IgD-negative memory B cell (primary cell): ENCODE results near the gene LAMP1. TPM values are rescaled to one million over a fixed set of nuclear protein-coding genes. Genes with fewer than 3 reads are reported as not detected.
A peak's percentile ranks its signal among the peaks of the same experiment; 100 is the strongest.
"Not testable (repeated sequence)": the region's sequence is repeated elsewhere in the genome, so short reads cannot be mapped to it uniquely, and the experiment has no call there.

Source experiments
- H3K27ac Mint-ChIP-seq, 3 donors: one replicate each; pipeline ENCODE4 v1.8.0; 2020 to 2022; ENCODE audit warnings: mild to moderate bottlenecking in 3 of 3, mixed read lengths in 3 of 3, moderate library complexity in 1 of 3
- H3K27me3 Mint-ChIP-seq: one replicate; pipeline ENCODE4 v1.8.0; 2021; ENCODE audit warnings: mixed read lengths
- H3K36me3 Mint-ChIP-seq: one replicate; pipeline ENCODE4 v1.8.0; 2020; ENCODE audit warnings: mild to moderate bottlenecking, mixed read lengths
- H3K4me1 Mint-ChIP-seq, 3 donors: one replicate each; pipeline ENCODE4 v1.8.0; 2020 to 2022; ENCODE audit warnings: mixed read lengths in 3 of 3, mild to moderate bottlenecking in 1 of 3
- H3K4me3 Mint-ChIP-seq, 4 donors: one replicate each; pipeline ENCODE4 v1.8.0; 2020 to 2022; ENCODE audit warnings: mild to moderate bottlenecking in 4 of 4, mixed read lengths in 4 of 4, moderate library complexity in 3 of 4
- H3K9me3 Mint-ChIP-seq, 3 donors: one replicate each; pipeline ENCODE4 v1.8.0; 2020 to 2021; ENCODE audit warnings: mixed read lengths in 3 of 3, mild to moderate bottlenecking in 1 of 3
- polyA plus RNA-seq: library from polyadenylated mRNA; unstranded; fragments of 300-500 nt; fragmentation: Illumina TruSeq; gene quantifications from one replicate; pipeline ENCODE4 v1.2.3, GENCODE V29; 2021

Gene LAMP1, protein sequence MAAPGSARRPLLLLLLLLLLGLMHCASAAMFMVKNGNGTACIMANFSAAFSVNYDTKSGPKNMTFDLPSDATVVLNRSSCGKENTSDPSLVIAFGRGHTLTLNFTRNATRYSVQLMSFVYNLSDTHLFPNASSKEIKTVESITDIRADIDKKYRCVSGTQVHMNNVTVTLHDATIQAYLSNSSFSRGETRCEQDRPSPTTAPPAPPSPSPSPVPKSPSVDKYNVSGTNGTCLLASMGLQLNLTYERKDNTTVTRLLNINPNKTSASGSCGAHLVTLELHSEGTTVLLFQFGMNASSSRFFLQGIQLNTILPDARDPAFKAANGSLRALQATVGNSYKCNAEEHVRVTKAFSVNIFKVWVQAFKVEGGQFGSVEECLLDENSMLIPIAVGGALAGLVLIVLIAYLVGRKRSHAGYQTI
- 21.7 TPM for polyA plus RNA-seq

DNA sequence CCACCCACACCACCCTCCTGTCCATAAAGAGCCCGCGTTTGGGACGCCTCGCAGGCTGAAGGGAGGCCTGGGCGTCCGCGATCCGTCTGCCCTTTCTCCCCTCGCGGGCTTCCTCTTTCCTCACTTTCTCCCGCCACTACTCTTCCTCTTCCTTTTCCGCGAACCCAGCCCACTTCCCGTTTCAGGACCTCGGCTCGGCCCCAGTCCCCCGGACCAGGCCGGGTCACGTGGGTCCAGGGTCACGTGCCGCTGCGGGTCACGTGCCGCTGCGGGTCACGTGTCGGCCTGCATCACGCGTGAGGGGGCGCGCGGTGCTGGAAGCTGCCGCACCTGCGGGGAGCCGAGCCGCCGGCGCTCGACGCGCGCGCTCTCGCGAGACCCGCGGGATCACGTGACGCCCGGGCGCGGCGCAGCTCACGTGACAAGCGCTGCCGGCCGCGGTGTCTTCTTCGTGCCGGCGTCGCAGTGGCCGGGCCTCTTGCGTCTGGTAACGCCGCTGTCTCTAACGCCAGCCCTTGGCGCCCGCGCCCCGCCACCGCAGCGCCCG lies at the start of gene LAMP1:
Gene LAMP1, plus strand, starts transcription at position 417 of the 547 bp plus-strand sequence. CDS start 196 bp downstream, outside the sequence.
- Mint-ChIP-seq H3K27me3 (peaks cover 17% of the 10 kb centered on the region), H3K27ac (peak within 1 kb of the TSS; percentile 97 to 100 (median 100)), H3K36me3 (peaks cover 2% of the 10 kb centered on the region), H3K4me1 (peaks cover 24 to 32% (median 29%) of the 10 kb centered on the region in 3 donors), H3K9me3 (peaks cover 0 to 4% (median 0%) of the 10 kb centered on the region in 3 donors), H3K4me3 (peak within 1 kb of the TSS; percentile 94 to 97 (median 96))

DNA sequence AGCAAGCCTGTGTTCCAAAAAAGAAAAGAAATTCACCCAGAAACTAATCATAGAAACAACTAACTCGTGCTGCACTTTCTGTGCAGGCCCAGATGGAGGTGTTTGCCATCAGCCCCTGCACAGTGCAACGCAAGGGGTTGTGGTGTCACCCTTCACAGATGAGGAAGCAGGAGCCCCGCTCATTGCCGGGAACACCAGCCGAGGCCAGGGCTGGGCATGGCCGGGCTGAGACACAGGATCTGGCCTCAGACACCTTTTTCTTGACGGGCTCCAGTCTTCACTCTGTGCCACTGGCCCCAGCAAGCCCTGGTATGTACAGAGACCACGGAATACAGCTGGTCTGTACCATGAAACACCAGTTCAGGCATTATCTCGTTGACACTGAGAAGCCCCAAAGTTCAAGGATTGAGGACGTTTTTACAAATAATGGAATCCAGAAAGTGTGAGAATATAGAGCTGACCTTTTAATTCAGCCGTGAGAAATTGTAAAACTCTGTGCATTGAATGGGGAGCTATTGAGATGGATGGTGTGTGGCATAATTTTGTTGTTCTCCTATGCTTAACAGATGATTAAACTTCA lies 44.4 kb upstream of the LAMP1 start:
- Mint-ChIP-seq H3K4me1 (peaks cover 0 to 1% (median 0%) of the 10 kb centered on the region in 3 donors), H3K27ac (no peak overlapping the region), H3K27me3 (no peaks in the 10 kb centered on the region), H3K9me3 (no peaks in the 10 kb centered on the region), H3K36me3 (peaks cover 10% of the 10 kb centered on the region), H3K4me3 (no peak overlapping the region)

DNA sequence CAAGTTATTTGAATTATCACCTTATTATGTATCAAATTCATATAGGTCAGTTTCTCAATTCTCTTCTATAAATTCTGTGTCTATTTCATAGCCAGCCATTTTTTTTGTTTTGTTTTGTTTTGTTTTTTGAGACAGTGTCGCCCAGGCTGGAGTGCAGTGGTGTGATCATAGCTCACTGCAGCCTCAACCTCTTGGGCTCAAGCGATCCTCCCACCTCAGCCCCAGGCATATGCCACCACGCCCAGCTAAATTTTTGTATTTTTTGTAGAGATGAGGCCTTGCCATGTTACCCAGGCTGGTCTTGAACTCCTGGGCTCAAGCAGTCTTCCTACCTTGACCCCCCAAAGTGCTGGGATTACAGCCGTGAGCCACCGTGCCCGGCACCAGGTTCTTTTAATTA lies 39.1 kb upstream of the LAMP1 start:
- H3K36me3 Mint-ChIP-seq: peaks cover 13% of the 10 kb centered on the region
- not testable (repeated sequence) for H3K27ac Mint-ChIP-seq

DNA sequence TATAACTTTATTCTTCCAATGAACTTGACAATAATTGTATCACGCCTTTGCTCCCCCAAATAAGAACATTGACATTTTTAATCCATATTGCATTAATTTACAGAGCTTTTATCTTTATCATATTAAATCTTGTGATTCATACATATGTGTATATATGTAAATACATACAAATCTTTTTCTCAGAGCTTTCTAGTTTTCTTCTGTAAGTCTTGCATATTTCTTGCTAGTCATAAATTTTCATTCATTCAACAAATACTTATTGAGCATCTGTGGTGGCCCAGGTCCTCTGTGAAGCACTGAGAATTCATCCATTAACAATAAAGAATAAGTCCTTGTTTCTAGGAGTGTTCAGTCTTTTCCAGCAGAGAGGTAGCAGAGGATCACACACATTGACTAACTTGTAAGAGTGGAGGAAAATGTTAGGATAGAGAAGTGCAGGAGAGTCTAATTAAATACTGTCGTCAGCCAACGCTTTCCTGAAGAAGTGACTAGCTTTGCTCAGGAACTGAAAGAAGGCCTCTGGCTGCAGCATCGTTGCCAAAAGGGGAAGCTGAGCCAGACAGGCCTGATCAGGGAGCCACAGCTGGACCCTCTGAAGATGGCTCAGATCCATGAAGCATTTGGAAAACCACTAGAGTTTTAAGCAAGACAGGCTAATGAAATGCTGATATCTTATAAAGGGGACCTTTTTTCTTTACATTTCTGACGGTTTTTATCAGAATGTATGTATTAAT lies 38.6 kb upstream of the LAMP1 start:
- Mint-ChIP-seq H3K27ac (no peak overlapping the region), H3K36me3 (peaks cover 13% of the 10 kb centered on the region)

More for the DNA sequence above, 39.1 kb upstream of the LAMP1 start:
- not testable (repeated sequence) for H3K4me1 Mint-ChIP-seq, H3K9me3 Mint-ChIP-seq, H3K27me3 Mint-ChIP-seq, H3K4me3 Mint-ChIP-seq

DNA sequence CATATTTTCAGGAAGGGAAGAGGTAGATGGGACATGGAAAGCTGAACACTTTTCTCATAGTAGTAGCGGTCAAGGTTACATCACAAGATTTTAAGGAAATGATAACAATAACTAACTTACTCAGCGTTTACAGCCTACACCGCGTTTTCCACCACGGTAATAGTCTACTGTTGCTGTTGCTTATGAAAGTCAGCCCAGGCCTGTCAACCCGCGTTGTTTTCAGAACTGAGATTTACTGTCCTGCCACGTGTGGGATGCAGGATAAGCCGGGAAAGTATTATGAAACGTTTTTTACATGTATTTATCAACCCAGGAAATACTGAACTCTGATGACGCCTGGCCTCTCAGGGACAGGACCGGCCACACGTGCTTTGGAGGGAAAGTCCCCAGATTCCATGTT lies 36.0 kb upstream of the LAMP1 start:
- Mint-ChIP-seq H3K9me3 (no peaks in the 10 kb centered on the region), H3K27me3 (no peaks in the 10 kb centered on the region), H3K4me3 (no peak overlapping the region), H3K36me3 (peaks cover 16% of the 10 kb centered on the region), H3K27ac (no peak overlapping the region), H3K4me1 (no peaks in the 10 kb centered on the region)

More for the DNA sequence above, 38.6 kb upstream of the LAMP1 start:
- Mint-ChIP-seq H3K27me3 (no peaks in the 10 kb centered on the region), H3K9me3 (no peaks in the 10 kb centered on the region), H3K4me3 (no peak overlapping the region), H3K4me1 (no peaks in the 10 kb centered on the region)

DNA sequence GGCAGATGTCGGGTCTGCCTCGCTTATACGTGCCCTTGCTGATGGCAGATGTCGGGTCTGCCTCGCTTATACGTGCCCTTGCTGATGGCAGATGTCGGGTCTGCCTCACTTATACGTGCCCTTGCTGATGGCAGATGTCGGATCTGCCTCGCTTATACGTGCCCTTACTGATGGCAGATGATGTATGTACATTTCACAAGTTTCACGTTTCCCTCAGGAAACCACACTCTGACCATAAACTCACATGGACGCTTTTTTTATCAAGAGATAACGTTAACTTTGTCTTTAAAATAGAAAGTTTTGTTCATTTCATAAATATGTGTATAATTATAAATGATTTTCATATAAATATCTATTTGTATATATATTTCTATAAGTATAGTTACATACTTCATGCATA lies 34.0 kb upstream of the LAMP1 start:
- not testable (repeated sequence) for H3K9me3 Mint-ChIP-seq, H3K4me1 Mint-ChIP-seq, H3K27me3 Mint-ChIP-seq, H3K4me3 Mint-ChIP-seq, H3K27ac Mint-ChIP-seq
- peaks cover 14% of the 10 kb centered on the region for H3K36me3 Mint-ChIP-seq

DNA sequence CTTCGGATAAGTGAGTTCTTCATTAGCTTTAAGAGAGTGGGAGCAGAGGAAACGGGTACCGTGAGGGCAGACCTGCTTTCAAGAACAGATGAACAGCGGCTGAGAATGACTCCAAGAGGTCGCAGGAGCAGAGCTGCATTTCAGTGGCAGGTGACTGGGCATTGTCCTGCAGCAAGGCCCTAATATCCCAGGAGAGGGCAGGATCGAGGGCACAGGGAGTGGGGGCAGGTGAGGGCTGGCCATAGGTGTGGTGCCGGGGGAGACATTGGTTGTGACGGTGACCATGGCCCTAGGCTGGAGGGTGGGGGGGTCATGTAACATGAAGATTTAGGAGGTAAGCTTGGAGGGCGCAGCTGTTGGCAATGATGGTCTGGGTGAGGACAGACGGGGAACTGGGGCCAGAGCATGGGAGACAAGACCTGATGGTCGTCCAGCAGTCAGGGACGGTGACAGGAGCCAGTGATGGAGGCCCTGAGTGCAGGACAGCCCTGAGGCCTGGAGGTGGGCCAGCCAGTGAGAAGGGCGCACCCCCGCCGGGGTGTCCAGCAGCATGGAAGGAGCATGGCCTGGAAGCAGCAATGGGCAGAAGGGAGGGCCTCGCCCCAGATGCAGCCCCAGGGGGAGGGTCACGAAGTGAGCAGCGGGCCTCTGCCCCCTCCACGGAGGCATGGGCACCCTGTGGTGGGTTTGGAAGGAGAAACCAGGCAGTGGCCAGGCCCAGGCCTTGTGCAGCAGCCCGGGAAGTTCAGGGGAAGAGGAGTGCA lies 29.2 kb upstream of the LAMP1 start:
- H3K9me3 Mint-ChIP-seq: no peaks in the 10 kb centered on the region
- peaks cover 0 to 1% (median 0%) of the 10 kb centered on the region in 3 donors for H3K4me1 Mint-ChIP-seq
- no peaks in the 10 kb centered on the region for H3K27me3 Mint-ChIP-seq
- peaks cover 7% of the 10 kb centered on the region for H3K36me3 Mint-ChIP-seq
- peak overlapping the region in 2 of 3 donors; percentile 20 to 59 for H3K27ac Mint-ChIP-seq
- H3K4me3 Mint-ChIP-seq: no peak overlapping the region

DNA sequence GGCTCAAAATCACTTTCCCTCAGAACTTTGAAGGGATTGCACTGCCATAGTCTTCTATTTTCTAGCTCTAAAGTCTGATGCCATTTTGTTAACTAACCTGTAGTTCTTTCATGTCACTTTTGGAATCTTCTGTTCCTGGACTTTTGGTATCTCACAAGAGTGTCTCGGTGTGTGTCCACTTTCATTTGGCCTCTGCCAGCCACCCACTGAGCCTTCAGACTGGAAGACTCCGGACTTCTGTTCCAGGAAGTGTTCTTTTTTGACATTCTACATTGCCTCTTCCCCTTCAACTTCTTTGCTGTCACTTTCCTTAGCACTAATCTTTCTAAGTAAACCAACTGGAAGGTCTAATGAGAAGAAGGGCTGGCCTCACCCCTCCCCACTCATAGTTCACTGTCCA lies 25.0 kb upstream of the LAMP1 start:
- Mint-ChIP-seq H3K4me1 (peaks cover 0 to 1% (median 0%) of the 10 kb centered on the region in 3 donors), H3K9me3 (no peaks in the 10 kb centered on the region), H3K27ac (no peak overlapping the region), H3K27me3 (peaks cover 1% of the 10 kb centered on the region), H3K36me3 (peaks cover 5% of the 10 kb centered on the region), H3K4me3 (no peak overlapping the region)

DNA sequence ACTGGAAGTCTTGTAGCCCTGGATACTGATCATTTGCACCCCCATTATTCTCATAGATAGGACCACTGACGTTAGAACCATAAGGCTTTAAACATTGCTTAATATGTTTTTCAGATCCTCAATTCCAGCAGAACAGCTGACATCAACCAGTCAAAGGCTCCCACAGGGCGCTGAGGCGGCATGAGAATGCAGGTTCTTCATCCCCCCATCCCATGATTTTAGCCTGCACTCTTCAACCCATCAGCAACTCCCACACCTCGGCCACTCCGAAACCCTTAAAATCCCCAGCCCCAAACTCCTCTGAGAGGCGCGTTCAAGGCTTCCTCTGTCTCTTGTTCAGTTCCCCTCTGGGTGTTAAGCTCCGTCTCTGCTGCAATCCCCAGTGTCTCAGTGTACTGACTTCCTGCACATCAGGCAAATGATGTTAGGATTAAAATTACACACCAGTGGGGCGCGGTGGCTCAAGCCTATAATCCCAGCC lies 24.3 kb upstream of the LAMP1 start:
- H3K36me3 Mint-ChIP-seq: peaks cover 5% of the 10 kb centered on the region
- H3K4me1 Mint-ChIP-seq: peaks cover 0 to 1% (median 0%) of the 10 kb centered on the region in 3 donors
- H3K27ac Mint-ChIP-seq: no peak overlapping the region
- no peaks in the 10 kb centered on the region for H3K9me3 Mint-ChIP-seq
- H3K4me3 Mint-ChIP-seq: no peak overlapping the region
- H3K27me3 Mint-ChIP-seq: peaks cover 1% of the 10 kb centered on the region

DNA sequence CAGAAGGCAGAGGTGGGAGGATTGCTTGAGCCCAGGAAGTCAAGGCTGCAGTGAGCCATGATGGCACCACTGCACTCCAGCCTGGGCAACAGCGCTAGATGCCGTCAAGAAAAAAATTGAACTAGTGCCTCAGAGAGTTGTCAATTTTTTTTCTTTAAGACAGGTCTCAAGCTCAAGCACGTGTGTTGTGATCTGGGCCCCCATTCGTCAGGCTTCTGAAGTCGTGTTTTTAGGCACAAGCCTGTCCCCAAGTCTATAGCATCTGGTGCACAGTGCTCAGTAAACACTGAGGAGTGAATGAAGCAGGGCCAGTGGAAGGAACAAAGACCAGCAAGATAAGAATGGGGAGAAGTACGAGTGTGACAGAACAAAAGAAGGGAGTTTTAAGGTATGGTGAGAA lies 23.7 kb upstream of the LAMP1 start:
- H3K27ac Mint-ChIP-seq: peak overlapping the region in 1 of 3 donors; percentile 39
- H3K4me3 Mint-ChIP-seq: no peak overlapping the region
- no peaks in the 10 kb centered on the region for H3K9me3 Mint-ChIP-seq

DNA sequence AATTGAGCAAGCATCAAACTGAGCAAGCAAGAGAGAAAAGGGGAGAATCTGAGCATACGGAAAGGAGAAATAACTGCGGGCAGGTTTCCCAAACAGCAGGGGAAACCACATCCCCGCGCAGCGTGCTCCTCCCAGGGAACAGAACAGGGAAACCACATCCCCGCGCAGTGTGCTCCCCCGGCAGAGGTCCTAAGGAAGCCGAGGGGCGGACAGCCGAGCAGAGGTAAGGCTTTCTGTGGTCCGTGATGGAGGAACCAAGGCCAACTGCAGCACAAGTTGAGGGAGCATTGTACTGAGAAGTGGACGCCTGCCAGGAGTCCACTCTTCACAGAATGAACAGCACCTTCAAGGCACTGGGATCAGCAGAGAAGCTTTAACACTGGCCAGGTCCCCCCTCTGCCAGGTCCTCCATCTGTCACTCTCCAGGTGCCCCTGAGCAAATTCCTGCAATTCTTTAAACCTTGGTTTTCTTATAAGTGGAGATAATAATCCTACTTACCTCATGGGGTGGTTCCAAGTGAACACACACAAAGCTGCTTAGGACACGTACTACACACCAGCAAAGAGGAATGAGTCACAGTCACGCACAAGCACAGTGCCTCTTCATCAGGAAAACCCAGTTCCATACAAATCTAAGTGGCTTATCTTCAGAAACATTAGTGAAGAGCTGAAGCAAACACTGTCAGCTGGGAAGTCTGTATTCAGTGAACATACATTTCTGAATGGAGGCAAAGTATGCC lies 23.0 kb upstream of the LAMP1 start:
- no peak overlapping the region for H3K4me3 Mint-ChIP-seq
- no peaks in the 10 kb centered on the region for H3K4me1 Mint-ChIP-seq
- H3K27ac Mint-ChIP-seq: peak overlapping the region in 1 of 3 donors; percentile 39
- H3K9me3 Mint-ChIP-seq: peaks cover 0 to under 1% (median 0%) of the 10 kb centered on the region in 3 donors
- H3K36me3 Mint-ChIP-seq: peaks cover 5% of the 10 kb centered on the region
- H3K27me3 Mint-ChIP-seq: peaks cover 4% of the 10 kb centered on the region

More for the DNA sequence above, 23.7 kb upstream of the LAMP1 start:
- Mint-ChIP-seq H3K4me1 (no peaks in the 10 kb centered on the region), H3K27me3 (peaks cover 1% of the 10 kb centered on the region), H3K36me3 (peaks cover 5% of the 10 kb centered on the region)

DNA sequence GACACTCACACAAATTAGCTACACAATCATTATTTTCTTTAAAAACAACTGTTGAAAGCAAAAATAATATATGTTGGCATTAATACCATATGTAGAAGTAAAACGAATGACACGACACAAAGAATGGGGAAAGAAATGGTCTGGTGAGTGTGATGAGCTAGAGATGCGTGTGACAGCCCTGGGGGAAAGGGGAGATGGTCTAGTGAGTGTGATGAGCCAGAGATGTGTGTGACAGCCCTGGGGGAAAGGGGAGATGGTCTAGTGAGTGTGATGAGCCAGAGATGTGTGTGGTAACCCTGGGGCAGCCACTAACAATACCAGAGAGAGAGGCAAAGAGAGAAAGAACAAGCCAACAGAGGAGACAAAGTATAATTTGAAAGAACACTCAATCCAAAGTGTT lies 22.3 kb upstream of the LAMP1 start:
- Mint-ChIP-seq H3K27ac (no peak overlapping the region), H3K4me3 (no peak overlapping the region), H3K36me3 (peaks cover 5% of the 10 kb centered on the region), H3K4me1 (no peaks in the 10 kb centered on the region), H3K27me3 (peaks cover 4% of the 10 kb centered on the region), H3K9me3 (peaks cover 0 to 1% (median 0%) of the 10 kb centered on the region in 3 donors)

DNA sequence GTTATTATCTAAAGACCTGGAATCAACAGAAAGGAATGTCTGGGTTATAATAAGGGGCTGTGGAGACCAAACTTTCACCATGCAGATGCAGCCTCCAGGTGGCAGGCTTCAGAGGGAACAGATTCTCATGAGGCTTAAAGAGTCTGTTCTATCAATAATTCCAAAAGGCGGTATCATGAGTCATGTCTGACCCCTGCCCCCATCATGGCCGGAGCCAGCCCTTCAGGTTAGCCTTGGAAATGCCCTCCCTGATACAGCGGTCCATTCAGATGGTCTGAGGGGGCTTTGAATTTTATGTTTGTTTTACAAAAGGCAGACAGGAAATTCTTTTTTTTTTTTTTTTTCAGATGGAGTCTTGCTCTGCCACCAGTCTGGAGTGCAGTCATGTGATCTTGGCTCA lies 21.7 kb upstream of the LAMP1 start:
- Mint-ChIP-seq H3K4me3 (no peak overlapping the region), H3K36me3 (peaks cover 5% of the 10 kb centered on the region), H3K4me1 (no peaks in the 10 kb centered on the region), H3K27ac (no peak overlapping the region), H3K9me3 (peaks cover 0 to 1% (median 0%) of the 10 kb centered on the region in 3 donors), H3K27me3 (peaks cover 4% of the 10 kb centered on the region)

DNA sequence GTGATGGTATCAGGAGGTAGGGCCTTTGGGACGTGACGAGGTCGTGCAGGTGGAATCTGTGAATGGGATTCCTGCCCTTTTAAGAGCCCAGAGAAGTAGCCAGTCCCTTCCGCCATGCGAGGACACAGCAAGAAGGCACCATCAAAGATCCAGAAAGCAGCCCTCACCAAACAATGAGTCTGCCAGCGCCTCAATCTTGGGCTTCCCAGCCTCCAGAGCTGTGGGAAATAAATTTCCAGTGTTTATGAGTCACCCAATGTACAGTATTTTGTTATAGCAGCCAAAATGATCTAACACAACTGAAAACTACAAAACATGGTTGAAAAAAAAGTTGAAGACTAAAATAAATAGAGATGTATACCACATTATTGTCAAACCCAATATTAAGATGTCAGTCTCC lies 16.9 kb upstream of the LAMP1 start:
- peaks cover 0 to 4% (median 1%) of the 10 kb centered on the region in 3 donors for H3K9me3 Mint-ChIP-seq
- no peaks in the 10 kb centered on the region for H3K4me1 Mint-ChIP-seq
- H3K36me3 Mint-ChIP-seq: no peaks in the 10 kb centered on the region
- H3K27ac Mint-ChIP-seq: no peak overlapping the region
- no peak overlapping the region for H3K4me3 Mint-ChIP-seq
- peaks cover 6% of the 10 kb centered on the region for H3K27me3 Mint-ChIP-seq
